Hippocampal formation (tissue), 2 donors: ENCODE data around the gene KLHL40.

Source experiments
- DNase-seq, 2 donors: peaks; one replicate each; lab custom pipeline; 2025; lab: John Stamatoyannopoulos, UW

The KLHL40 gene

DNA sequence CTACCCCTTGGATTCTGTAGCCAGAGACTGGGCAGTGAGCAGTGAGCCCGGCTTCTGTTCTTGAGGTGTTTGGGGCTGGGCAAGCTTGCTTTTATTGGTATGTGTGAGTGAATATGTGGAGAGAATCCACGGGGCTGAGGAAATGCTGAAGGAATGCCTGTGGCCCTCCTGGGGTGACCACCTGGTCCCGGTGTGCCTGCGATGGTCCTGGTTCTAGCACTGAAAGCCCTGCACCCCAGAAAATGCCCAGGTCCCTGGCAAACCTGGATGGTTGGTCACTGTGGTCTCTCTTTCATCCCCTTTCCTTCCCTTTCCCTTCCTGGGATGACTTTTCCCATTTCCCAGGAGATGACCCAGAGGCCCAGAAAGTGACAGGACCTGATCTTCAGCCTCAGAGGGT is 27.7 kb upstream of the KLHL40 start:
- DNase-seq, result no peak

DNA sequence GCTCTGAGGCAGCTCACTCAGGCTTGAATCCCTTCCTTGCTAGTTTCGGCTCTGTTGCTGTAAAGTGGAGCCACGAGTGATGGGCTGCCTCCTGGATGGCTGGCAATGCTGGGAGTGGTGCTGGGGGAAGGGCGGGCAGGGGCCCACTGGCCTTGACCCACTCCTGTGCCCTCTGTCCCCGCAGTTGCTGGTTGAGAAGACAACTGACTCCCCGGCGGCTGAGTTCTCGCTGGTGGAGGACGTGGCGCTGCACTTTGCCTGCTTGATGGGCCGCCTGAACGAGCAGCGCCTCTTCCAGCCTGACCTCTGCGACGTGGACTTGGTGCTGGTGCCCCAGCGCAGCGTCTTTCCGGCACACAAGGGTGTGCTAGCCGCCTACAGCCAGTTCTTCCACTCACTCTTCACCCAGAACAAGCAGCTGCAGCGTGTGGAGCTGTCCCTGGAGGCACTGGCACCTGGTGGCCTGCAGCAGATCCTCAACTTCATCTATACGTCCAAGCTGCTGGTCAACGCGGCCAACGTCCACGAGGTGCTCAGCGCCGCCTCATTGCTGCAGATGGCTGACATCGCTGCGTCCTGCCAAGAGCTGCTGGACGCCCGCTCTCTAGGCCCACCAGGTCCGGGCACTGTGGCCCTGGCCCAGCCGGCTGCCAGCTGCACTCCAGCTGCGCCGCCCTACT is 27.1 kb upstream of the KLHL40 start:
- peak in 1 of 2 donors; percentile 28 for DNase-seq

DNA sequence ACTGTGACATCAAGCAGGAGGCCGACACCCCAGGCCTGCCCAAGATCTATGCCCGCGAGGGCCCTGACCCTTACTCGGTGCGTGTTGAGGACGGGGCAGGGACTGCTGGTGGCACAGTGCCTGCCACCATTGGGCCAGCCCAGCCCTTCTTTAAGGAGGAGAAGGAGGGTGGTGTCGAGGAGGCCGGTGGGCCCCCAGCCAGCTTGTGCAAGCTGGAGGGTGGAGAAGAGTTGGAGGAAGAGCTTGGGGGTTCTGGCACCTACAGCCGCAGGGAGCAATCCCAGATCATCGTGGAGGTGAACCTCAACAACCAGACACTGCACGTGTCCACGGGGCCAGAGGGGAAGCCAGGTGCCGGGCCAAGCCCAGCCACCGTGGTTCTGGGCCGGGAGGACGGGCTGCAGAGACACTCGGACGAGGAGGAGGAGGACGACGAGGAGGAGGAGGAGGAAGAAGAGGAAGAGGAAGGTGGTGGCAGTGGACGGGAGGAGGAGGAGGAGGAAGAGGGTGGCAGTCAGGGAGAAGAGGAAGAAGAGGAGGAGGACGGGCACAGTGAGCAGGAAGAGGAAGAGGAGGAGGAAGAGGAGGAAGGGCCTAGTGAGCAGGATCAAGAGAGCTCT is 26.5 kb upstream of the KLHL40 start:
- no peak for DNase-seq

DNA sequence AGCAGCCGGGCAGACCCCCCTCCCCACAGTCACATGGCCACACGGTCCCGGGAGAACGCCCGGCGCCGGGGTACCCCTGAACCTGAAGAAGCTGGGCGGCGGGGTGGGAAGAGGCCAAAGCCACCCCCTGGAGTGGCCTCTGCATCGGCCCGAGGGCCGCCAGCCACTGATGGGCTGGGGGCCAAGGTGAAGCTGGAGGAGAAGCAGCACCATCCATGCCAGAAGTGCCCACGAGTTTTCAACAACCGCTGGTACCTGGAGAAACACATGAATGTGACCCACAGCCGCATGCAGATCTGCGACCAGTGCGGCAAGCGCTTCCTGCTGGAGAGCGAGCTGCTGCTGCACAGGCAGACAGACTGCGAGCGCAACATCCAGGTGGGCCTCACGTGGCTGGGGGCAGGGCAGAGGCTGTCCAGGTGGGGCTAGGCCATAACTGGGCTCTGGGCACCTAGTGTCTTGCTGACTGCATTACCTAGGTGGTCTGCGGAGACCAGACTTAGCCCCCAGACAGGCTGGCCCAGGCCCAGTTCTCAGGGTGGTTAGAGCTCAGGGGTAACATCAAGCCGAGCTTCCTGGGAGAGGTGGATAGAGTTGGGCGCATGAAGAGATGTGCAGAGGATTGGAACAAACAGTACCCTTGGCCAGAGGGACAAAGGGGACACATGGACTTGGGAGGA is 25.7 kb upstream of the KLHL40 start:
- DNase-seq, result no peak

DNA sequence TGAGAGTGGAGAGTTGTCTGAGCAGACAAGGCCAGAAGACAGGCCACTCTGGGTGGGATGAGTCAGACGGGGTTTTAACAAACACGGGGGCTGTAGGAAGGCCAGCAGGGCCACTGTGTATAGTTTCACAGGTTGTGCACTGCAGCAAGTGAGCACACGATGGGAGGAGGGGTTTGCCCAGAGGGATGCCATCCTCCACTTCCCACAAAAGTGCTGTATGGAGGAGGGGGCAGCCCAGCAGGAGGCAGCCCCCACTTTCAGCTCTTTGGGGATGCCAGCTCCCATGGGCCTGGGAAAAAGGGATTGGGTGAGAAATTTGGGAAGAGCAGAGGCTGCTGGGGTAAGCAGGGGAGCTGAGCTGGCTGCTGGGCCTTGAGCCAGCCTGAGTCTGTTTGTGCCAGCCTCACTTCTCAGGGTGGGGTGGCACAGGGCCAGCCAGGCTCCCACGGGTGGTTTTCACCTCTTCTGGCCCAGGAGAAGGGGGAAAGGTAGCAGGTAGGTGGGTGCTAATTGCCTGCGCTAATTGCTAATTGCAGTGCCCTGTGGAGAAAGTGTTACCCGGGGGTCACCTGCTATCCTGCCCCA is 25.1 kb upstream of the KLHL40 start:
- DNase-seq, result no peak

DNA sequence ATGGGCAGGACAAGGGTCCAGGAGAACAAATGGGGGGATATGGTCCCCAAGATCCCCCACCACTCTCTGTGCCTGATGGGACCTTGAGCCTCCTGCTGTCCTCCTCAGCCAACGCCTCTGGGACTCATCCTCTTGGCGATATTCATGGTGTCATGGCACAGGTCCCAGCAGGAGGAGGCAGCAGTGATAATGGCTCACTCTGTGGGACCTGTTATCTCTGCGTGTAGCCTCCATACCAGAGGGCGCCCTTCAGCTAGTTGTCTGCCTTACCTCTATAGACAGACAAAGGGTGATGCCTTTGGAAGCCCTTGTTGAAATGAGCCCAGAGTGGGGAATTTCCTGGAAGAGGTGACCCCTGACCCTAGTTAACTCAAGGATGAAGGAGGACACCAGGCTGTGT is 24.4 kb upstream of the KLHL40 start:
- DNase-seq, result no peak

DNA sequence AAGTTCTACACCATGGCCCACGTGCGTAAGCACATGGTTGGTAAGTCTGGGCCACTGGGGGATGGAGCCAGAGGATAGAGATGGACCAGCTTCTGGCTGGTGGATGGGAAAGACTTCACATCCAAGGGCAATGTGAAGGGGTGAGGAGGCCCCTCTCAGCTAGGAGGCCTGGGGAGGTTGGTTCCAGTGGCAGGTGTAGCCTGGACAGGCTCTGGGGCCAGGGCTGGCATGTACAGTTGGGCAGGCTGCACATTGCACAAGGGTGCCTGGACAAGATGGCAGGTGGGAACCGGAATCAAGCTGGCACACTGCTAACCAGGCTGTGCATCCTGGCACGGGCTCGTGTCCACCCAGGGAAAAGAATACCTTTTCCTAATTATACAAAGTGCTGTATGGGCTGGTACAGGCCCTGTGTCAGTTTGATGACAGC is 23.7 kb upstream of the KLHL40 start:
- DNase-seq, result no peak

DNA sequence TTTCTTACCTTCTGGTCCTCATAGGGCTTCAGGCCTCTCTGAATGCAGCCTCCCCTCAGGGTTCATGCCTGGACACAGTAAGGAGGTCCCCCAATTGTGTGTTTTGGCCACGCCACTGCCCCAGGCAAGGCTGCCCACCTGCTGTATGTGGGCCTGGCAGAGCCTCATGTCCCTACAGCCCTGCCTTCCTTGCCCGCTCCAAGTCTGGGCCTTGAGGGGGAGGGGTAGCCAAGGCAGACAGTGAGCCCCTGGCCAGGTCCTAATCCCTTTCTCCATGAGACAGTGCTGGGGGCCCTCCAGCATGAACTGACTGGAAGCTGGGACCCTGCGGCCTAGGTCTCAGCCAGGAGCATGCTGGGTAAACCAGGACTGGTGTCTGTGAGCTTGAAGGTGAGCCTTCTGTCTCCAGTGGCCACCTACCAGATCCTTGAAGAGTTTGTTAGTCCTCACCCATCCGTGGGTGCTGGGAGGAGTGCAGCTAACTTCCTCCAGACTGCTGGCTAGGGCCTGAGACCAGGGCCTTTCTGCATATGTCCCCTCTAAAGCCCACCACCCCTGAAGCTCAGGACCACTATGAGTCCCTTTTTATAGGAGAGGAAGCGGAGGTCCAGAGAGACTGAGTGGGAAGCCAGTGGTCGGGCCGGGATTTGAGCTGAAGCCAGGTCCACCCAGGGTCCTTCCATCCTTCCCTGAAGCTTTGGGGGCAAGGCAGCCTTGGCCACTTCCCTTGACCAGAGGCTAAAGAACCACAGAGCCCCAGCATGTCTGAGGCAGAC is 23.1 kb upstream of the KLHL40 start:
- no peak for DNase-seq

DNA sequence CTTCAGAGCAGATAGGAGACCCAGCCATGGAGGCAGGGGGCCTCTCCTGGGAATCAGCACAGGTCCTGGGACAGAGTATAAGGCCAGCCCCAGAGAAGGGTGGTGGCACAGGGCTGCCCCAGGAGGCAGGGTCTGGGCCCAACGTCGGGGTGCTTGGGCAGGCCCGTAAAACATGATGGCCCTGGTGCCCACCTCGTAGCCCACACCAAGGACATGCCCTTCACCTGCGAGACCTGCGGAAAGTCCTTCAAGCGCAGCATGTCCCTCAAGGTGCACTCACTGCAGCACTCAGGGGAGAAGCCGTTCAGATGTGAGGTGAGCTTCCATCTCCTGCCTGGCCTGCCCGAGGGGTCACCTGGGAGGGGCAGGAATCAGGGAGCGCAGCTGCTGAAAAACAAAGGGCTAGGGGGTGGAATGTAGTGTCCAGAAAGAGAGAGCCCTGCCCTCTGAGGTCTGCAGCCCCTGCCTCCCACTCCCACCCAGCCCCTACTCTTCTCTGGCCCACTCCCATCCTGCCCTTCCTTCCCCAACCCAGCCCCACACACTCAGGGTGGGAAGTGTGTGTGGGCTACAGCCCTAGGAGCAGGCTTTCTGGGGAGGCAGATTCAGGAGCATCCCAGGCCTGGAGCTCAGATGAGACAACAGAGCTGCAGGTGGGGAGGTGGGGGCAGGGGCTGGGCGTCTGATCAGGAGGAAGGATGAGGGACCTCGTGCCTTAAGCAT is 22.4 kb upstream of the KLHL40 start:
- no peak for DNase-seq

DNA sequence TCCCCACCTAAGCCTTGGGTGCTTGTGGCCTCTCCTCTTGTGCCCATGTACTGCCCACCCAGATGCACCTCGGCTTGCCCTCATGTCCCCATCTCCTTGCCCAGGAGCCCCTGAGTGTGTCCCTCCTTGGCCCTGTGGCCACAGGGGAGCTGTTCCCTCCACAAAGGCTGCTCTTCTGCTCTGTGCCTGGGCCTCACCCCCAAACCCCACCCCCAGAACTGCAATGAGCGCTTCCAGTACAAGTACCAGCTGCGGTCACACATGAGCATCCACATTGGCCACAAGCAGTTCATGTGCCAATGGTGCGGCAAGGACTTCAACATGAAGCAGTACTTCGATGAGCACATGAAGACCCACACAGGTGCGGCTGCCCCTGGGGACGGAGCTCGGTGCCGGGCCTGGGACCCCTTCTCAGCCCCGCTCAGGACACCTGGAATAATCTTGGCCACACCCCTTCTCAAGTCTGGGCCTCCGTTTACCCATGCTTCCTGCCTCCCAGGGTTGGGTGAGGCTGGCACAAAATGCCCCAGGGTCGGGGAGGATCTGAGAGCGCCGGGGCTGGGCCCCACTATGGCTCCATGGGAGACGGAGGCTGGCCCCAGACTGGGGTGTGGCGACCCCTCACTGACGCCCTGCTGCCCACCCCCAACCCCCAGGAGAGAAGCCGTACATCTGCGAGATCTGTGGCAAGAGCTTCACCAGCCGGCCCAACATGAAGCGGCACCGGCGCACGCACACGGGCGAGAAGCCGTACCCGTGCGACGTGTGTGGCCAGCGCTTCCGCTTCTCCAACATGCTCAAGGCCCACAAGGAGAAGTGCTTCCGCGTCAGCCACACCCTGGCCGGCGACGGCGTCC is 21.5 kb upstream of the KLHL40 start:
- DNase-seq, result no peak

DNA sequence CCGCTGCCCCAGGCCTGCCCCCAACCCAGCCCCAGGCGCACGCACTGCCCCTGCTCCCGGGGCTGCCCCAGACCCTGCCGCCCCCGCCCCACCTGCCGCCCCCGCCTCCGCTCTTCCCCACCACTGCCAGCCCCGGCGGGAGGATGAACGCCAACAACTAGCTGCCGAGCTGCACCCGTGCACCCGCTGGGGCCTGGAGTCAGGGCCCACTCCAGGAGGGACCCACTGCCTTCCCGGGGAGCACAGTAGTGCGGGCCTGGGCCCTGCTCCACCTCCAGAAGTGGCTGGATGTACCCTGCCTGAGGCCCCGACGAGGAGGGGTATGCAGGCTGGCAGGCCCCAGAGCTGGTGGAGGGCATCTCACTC is 20.9 kb upstream of the KLHL40 start:
- no peak for DNase-seq

DNA sequence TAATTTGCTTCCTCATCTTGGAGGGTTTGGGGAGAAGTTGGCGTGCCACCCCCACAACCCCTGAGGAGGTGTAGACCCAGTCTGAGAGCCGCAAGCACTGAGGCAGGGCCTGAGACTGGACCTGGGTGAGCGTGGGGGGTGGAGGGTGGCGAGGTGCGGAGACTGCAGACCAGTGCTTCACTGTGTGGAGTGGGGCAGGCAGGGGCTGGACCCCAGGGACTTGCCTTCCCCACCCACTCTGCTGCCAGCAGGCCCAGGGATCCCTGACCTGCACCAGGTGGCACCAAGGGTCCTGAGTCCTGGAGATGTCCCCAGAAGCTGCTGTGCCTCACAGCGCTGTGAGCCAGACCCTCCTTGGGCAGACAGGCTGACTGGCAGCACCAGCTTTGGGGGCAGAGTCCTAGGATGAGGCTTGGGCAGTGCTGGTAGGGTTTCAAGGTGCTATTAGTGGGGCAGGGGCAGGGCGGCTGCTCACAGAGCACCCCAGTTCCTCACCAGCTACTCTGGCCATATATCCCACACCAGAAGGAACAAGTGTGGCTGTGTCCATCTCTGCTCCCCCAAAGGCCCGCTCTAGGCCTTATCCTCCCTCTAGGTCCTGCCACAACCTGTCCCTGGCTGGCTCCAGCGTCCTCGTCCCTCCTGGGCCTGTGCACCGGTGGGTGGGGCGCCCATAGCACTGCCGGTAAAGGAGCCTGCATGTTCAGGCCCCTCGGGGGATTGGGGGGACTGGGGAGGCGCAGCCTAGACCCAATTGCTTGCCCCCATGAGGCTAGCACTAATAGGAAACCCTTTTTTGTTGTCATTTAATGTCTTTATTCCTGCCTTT is 20.1 kb upstream of the KLHL40 start:
- no peak for DNase-seq

DNA sequence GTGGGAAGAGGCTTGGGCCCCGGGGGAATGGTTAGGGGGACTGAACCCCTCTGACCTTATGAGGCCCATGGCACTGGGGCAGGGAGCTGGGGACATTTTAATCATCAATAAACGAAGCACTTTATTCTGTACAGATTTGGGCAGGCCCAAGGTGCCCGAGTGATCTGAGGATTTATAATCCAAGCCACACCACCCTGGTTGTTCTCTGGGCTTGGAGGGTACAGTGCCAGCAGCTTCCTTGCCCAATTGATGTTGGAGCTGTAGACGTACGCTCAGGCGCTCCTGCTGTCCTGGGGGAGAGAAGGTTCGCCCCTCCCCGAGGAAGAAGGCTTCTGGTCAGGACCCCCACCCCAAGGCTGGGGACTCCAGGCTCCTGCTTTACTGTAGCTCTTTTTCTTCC is 19.3 kb upstream of the KLHL40 start:
- no peak for DNase-seq

DNA sequence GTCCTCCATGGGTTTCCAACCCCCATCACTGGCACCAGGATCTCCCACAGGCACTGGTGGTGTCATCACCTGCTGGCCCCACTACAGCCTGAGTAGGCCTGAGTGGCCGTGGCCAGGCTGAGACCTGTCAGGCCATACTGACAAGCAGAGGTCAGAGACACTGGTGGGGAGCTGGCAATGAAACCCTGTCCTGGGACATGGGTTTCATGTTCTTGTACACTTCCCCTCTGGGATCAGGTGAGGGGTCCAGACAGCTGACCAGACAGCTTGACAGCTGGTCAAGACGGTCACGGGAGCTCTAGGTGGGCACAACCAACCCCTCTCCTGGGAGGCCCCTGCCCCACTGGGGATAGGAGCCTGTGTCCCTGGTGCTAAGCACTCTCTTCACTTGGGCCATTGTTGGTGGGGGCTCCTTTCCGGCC is 18.7 kb upstream of the KLHL40 start:
- no peak for DNase-seq

DNA sequence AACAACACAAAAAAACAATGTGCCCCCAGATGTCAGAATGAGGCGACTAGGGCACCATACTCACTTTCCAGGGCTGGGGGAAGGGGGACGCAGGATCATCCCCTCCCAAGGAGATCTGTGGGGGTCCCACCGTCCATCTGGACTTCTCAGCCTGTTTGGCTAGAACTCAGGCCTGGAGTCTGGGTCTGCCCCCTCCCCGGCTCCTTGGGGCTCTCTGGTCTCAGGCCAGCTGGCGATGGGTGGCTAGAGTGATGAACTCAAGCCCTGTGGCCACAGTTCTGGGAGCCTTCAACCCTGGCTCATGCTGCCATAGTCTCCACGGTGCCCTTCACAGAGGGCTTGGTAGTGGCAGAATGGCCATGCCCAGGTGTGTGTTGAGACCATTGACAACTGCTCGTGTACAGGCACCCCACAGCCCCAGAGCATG is 18.2 kb upstream of the KLHL40 start:
- DNase-seq, result no peak

DNA sequence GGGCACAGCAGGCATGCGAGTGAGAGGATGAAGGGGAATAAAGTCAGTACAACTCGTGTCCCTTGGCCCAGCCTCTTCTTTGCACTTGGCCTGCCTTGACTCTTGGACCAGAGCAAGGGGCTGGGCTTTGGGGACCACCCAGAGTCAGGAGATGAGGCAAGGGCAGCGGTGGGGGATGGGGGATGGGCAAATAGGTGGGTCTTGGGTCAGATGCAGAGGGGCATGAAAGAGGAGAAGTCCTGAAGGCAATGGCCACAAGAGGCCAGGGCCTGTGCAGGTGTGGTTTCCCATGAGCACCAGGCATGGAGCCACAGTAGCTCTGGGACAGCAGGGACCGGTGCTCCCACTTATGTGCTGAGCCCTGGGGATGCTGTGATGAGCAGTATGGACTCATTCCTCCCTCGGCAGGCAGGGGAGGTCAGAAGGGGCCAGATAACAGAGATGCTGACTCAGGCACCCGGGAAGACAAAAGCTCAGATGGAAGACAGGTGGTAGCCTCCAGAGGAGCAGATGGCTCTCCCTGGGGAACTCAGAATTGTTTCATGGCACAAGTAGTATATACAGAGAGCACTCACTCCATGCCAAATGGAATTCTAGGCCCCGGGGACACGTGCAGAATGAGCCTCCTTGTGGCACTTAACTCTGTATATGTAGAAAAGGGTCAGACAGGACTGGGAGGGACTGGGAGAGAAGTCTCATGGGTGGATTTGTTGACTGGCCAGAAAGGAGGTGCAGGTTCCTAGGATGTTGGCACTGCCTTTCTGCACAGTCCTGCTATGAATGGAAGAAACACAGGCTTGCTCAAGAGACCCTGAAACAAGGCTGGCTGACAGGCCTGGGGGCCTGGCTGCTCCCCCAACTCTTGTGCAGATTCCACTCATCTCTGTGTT is 17.6 kb upstream of the KLHL40 start:
- DNase-seq, result peak in 1 of 2 donors; percentile 11

DNA sequence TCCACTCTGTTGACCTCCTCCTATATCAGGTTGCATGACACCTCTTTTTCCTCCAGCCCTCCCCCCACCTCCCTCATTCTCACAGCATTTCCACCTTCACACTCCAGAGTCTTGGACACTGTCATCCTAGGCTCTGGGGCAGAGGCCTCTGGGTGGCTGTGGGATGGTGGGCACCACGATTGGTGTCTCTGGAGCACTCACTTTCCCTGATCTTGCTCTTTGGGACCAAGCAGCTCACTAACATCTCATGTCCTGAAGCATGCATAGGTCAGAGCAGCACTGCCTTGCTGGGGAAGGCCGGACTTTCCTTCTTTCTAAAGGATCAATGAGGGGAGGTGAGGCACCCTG is 16.9 kb upstream of the KLHL40 start:
- DNase-seq, result no peak

DNA sequence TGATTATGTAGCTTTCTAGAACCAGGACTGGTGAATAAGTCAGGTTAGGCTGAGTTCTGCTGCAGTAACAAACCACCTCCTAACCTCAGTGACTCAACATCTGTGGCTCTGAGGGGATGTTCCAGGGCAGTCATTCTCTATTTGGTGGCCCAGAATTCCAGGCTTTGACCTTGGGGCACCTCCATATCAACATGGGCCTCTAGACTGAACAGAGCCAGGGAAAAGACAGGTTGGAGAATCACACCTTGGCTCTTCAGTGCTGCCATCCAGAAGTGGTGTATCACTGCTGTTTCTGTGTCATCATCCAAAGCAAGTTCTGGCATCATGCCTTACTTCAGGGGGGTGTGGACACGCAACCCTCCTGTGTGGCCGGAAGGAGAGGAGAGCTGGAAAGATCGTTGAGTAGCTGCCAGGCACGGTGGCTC is 16.5 kb upstream of the KLHL40 start:
- DNase-seq, result no peak
